SU-DHL-6 (cell line): Measurements from ENCODE around the gene KIFC3.

ENCODE experiments used
- H2AFZ ChIP-seq: fragments of 200-600 bp; sonication (generic); 2 replicates; pipeline ENCODE4 v1.6.1; 2014; ENCODE audit warnings: low read depth, mild to moderate bottlenecking, moderate library complexity, mixed read lengths, antibody characterized with exemption, low read length; ENCODE audit not compliant: severe bottlenecking
- H3F3A ChIP-seq: fragments of 200-600 bp; shearing (Covaris generic); 2 replicates; pipeline ENCODE4 v1.6.0; 2016; ENCODE audit warnings: antibody characterized with exemption, mild to moderate bottlenecking; ENCODE audit not compliant: insufficient read depth
- H3K27ac ChIP-seq: fragments of 200-600 bp; sonication (generic); 2 replicates; pipeline ENCODE4 v1.5.1; 2016; ENCODE audit warnings: low read depth, mild to moderate bottlenecking, low read length, moderate library complexity, mixed read lengths
- H3K27me3 ChIP-seq: fragments of 200-600 bp; sonication (generic), shearing (Covaris generic); 2 replicates; pipeline ENCODE4 v1.6.0; 2014; ENCODE audit warnings: mild to moderate bottlenecking, low read length
- H3K36me3 ChIP-seq: fragments of 200-600 bp; sonication (generic); 2 replicates; pipeline ENCODE4 v1.6.1; 2014; ENCODE audit warnings: mild to moderate bottlenecking, low read length, mixed read lengths
- H3K4me2 ChIP-seq: fragments of 300-600, 200-600 bp; shearing (Covaris generic), sonication (generic); 2 replicates; pipeline ENCODE4 v1.6.0; 2014; ENCODE audit warnings: low read length, low read depth, mild to moderate bottlenecking; ENCODE audit not compliant: poor library complexity, severe bottlenecking
- H3K4me3 ChIP-seq: fragments of 200-600 bp; sonication (generic); 2 replicates; pipeline ENCODE4 v1.5.1; 2014; ENCODE audit warnings: antibody characterized with exemption, low read length, mild to moderate bottlenecking, mixed read lengths; ENCODE audit not compliant: insufficient read depth, poor library complexity, severe bottlenecking
- H3K79me2 ChIP-seq: fragments of 200-600 bp; sonication (generic); 2 replicates; pipeline ENCODE4 v1.6.1; 2014; ENCODE audit warnings: mild to moderate bottlenecking, low read length, moderate library complexity; ENCODE audit not compliant: insufficient read depth
- H3K9ac ChIP-seq: fragments of 200-600 bp; sonication (generic); 2 replicates; pipeline ENCODE4 v1.7.0; 2014; ENCODE audit warnings: mild to moderate bottlenecking, low read length
- H3K9me2 ChIP-seq: fragments of 200-600 bp; sonication (generic); replicated peaks from 2 replicates; pipeline ENCODE4 v1.6.1; 2014; ENCODE audit warnings: low read length; ENCODE audit not compliant: insufficient read depth
- H3K9me3 ChIP-seq: fragments of 200-600 bp; sonication (generic); 2 replicates; pipeline ENCODE4 v1.6.1; 2014; ENCODE audit warnings: low read length, mixed read lengths; ENCODE audit not compliant: insufficient read depth
- H4K20me1 ChIP-seq: fragments of 200-600 bp; sonication (generic); 2 replicates; pipeline ENCODE4 v1.6.1; 2014; ENCODE audit warnings: low read depth, mild to moderate bottlenecking, antibody characterized with exemption, low read length, moderate library complexity, mixed read lengths
- EZH2phosphoT487 ChIP-seq: fragments of 200-600 bp; sonication (generic), shearing (Covaris generic); conservative IDR thresholded peaks from 2 replicates; pipeline ENCODE4 v1.6.1; 2018; ENCODE audit warnings: mild to moderate bottlenecking, antibody characterized with exemption, low read length, moderate library complexity, mixed read lengths
- TF ChIP-seq, protein P1 (sequence below): fragments of 200-600 bp; sonication (generic); IDR thresholded peaks from one replicate; pipeline ENCODE4 v1.5.1; 2017; ENCODE audit warnings: antibody characterized with exemption, mild to moderate bottlenecking, low read length, moderate library complexity; ENCODE audit not compliant: insufficient read depth, poor library complexity, severe bottlenecking

Gene KIFC3

DNA sequence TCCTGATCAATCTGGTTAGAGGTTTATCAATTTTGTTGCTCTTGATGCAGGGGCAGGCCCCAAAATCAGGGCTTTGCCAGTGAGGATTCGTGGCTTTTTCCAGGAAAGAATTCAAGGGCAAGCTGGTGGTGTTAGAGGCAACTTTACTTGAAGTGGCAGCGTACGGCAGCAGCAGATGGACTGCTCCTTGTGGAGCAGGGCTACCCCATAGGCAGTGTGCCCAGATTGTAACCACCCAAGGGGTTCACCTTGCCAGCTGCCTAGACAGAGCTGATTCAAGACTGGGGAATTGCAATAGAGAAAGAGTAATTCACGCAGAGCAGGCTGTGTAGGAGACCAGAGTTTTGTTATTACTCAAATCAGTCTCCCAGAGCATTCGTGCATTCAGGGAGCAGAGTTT is 90.9 kb downstream of the KIFC3 start:
- H3K36me3 ChIP-seq, result no peaks in the 10 kb centered on the region
- no peaks in the 10 kb centered on the region for H3K9me3 ChIP-seq
- H3K27ac ChIP-seq, result no peak overlapping the region
- H3F3A ChIP-seq, result no peaks in the 10 kb centered on the region
- H3K4me2 ChIP-seq, result no peak overlapping the region
- H3K9me2 ChIP-seq, result no peaks in the 10 kb centered on the region
- no peaks in the 10 kb centered on the region for H3K79me2 ChIP-seq
- no peaks in the 10 kb centered on the region for H3K27me3 ChIP-seq
- H4K20me1 ChIP-seq, result no peaks in the 10 kb centered on the region
- no peak for TF ChIP-seq EZH2phosphoT487
- TF ChIP-seq, protein P1, sequence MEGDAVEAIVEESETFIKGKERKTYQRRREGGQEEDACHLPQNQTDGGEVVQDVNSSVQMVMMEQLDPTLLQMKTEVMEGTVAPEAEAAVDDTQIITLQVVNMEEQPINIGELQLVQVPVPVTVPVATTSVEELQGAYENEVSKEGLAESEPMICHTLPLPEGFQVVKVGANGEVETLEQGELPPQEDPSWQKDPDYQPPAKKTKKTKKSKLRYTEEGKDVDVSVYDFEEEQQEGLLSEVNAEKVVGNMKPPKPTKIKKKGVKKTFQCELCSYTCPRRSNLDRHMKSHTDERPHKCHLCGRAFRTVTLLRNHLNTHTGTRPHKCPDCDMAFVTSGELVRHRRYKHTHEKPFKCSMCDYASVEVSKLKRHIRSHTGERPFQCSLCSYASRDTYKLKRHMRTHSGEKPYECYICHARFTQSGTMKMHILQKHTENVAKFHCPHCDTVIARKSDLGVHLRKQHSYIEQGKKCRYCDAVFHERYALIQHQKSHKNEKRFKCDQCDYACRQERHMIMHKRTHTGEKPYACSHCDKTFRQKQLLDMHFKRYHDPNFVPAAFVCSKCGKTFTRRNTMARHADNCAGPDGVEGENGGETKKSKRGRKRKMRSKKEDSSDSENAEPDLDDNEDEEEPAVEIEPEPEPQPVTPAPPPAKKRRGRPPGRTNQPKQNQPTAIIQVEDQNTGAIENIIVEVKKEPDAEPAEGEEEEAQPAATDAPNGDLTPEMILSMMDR, result no peak
- no peak overlapping the region for H3K9ac ChIP-seq
- no peak overlapping the region for H3K4me3 ChIP-seq
- no peak overlapping the region for H2AFZ ChIP-seq

DNA sequence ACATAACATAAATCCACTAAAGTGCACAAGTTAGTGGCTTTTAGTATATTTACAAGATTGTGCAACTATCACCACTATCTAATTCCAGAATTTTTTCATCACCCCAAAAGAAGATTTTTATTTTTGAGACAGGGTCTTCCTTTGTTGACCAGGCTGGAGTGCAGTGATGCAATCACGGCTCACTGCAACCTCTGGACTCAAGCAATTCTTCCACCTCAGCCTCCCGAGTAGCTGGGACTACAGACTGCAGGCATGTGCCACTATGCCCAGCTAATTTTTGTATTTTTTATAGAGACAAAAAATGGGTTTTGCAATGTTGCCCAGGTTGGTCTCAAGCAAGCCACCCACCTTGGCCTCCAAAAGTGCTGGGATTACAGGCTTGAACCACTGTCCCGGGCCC is 92.6 kb downstream of the KIFC3 start:
- H3K4me2 ChIP-seq, result no peak overlapping the region
- H3K36me3 ChIP-seq, result no peaks in the 10 kb centered on the region
- no peaks in the 10 kb centered on the region for H3K9me3 ChIP-seq
- H3K27ac ChIP-seq, result no peak overlapping the region
- TF ChIP-seq, protein P1, result no peak
- no peak for TF ChIP-seq EZH2phosphoT487
- no peak overlapping the region for H2AFZ ChIP-seq
- no peaks in the 10 kb centered on the region for H3K27me3 ChIP-seq
- H3F3A ChIP-seq, result no peaks in the 10 kb centered on the region
- no peaks in the 10 kb centered on the region for H4K20me1 ChIP-seq
- no peaks in the 10 kb centered on the region for H3K79me2 ChIP-seq
- H3K9me2 ChIP-seq, result no peaks in the 10 kb centered on the region
- H3K4me3 ChIP-seq, result no peak overlapping the region
- H3K9ac ChIP-seq, result no peak overlapping the region
